Activated CD8-positive, alpha-beta T cell treated with anti-CD3 and anti-CD28 coated beads for 36 hours (primary cell): ENCODE results near the gene RNF125. TPM values are rescaled to one million over a fixed set of nuclear protein-coding genes. Genes with fewer than 3 reads are reported as not detected.

Experiments
- ATAC-seq: fragments of 200-7000 bp; cut with Tn5 transposase; one replicate; pipeline ENCODE4 v1.10.0; 2021; ENCODE audit warnings: mild to moderate bottlenecking, moderate library complexity
- CTCF ChIA-PET: fragments of 350-600 bp; sonication (Branson Sonifier 250); formaldehyde crosslinking; loops from one replicate; lab custom pipeline; 2021; ENCODE audit warnings: antibody characterized with exemption; lab: Charles Lee
- POLR2A ChIA-PET: fragments of 350-600 bp; sonication (Branson Sonifier 250); formaldehyde crosslinking; loops from one replicate; lab custom pipeline; 2021; ENCODE audit warnings: antibody characterized with exemption; lab: Charles Lee
- DNase-seq: peaks from one replicate; pipeline ENCODE4 v3.0.0-alpha.2; 2020
- H3K27ac Mint-ChIP-seq: one replicate; pipeline ENCODE4 v1.8.0; 2021; ENCODE audit warnings: mild to moderate bottlenecking, mixed read lengths
- H3K27me3 Mint-ChIP-seq: one replicate; pipeline ENCODE4 v1.8.0; 2021; ENCODE audit warnings: mixed read lengths
- H3K36me3 Mint-ChIP-seq: one replicate; pipeline ENCODE4 v1.8.0; 2021; ENCODE audit warnings: low read depth, mixed read lengths
- H3K4me1 Mint-ChIP-seq: one replicate; pipeline ENCODE4 v1.8.0; 2021; ENCODE audit warnings: low read depth, mixed read lengths
- H3K4me3 Mint-ChIP-seq: one replicate; pipeline ENCODE4 v1.8.0; 2021; ENCODE audit warnings: mild to moderate bottlenecking, moderate library complexity, mixed read lengths
- H3K9me3 Mint-ChIP-seq: one replicate; pipeline ENCODE4 v1.8.0; 2021; ENCODE audit warnings: mixed read lengths
- intact Hi-C: fragments of 100-400 bp; cut with micrococcal nuclease; formaldehyde crosslinking; loops from one replicate; pipeline ENCODE4 v1.10.0; 2022
- total RNA-seq, 2 experiments: library from RNA; stranded (reverse); gene quantifications; one replicate each; pipeline ENCODE4 v1.2.3, GENCODE V29; 2021
- TF ChIP-seq, protein P1 (sequence below): fragments of 200-600 bp; IDR thresholded peaks from one replicate; pipeline ENCODE4 v1.8.0; 2022; ENCODE audit warnings: antibody characterized with exemption, mild to moderate bottlenecking

RNF125 gene
- total RNA-seq, 2 experiments from 2014 or later: 15.3 to 19.1 TPM

DNA sequence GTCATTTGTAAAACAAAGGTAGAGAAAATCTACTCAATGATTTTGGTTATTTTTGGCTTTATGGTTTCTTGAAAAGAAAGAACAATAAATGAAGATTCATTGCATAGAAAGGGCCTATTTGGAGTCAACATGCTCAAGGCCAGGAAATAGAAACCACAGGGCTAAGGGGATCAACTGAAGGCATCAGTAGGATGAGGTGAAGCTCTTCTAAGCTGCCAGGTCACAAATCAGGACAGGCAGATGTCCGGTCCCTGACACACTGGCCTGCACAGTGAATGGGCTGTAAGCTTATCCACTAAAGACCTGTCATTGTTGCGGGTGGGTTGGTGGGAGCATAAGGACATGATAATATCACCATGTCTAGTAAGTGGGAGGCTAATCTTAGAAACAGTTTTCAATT, 41.4 kb downstream of the RNF125 start:
- no peak for ATAC-seq
- Mint-ChIP-seq H3K4me1 (peaks cover 44% of the 10 kb centered on the region), H3K4me3 (no peak overlapping the region), H3K27me3 (no peaks in the 10 kb centered on the region), H3K27ac (peak overlapping the region; percentile 64), H3K36me3 (peaks cover 36% of the 10 kb centered on the region), H3K9me3 (no peaks in the 10 kb centered on the region)
- ChIA-PET POLR2A (interaction anchor here (1.1 to 1.6 kb wide), 2 partner anchors 10 to 32 kb away, joined by 4 read pairs; partner anchors contain the start of gene RNF138), CTCF (interaction anchor here (0.8 to 3.9 kb wide), 5 partner anchors 10 to 41 kb away, joined by 3 to 20 read pairs (median 3); no protein-coding TSS in a partner anchor)
- TF ChIP-seq, protein P1, sequence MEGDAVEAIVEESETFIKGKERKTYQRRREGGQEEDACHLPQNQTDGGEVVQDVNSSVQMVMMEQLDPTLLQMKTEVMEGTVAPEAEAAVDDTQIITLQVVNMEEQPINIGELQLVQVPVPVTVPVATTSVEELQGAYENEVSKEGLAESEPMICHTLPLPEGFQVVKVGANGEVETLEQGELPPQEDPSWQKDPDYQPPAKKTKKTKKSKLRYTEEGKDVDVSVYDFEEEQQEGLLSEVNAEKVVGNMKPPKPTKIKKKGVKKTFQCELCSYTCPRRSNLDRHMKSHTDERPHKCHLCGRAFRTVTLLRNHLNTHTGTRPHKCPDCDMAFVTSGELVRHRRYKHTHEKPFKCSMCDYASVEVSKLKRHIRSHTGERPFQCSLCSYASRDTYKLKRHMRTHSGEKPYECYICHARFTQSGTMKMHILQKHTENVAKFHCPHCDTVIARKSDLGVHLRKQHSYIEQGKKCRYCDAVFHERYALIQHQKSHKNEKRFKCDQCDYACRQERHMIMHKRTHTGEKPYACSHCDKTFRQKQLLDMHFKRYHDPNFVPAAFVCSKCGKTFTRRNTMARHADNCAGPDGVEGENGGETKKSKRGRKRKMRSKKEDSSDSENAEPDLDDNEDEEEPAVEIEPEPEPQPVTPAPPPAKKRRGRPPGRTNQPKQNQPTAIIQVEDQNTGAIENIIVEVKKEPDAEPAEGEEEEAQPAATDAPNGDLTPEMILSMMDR: no peak
- DNase-seq: no peak
- intact Hi-C loops: no loop called here

DNA sequence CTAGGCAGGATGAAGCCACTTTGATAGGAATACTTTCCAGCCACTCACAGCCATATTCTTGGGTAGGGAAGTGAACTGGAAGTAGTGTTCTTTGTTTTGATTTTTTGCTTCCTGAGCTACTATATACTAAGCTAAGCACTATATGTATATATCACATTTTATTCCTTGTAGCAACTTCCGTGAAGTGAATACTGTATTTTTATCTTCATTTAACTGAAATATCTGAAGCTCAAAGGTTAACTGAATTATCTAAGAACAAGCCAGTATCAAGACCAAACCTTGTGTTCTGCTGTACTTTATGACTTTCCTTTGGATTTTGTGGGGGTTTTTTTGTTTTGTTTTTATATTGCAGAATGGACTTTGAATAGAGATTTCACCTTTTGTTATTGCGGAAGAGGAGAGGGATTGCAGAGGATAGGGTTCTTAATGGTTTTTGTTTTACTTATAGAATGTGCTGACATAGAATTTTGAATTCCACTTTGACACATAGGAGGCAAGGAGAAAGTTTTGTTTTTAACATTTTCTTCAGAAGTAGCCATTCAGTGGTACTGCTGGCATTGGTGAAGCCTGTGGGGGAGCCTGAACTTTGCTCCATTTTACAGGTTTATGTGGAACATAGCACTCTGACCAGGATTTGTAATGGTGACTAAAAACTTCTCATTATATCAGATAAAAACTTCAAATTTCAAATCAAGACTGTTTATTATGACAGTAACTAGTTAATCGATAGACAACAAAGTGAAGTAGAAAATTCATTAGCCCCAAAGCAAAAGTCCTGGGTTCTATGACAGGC, 48.9 kb downstream of the RNF125 start:
- TF ChIP-seq, protein P1: no peak
- Mint-ChIP-seq H3K9me3 (no peaks in the 10 kb centered on the region), H3K4me1 (peaks cover 4% of the 10 kb centered on the region), H3K36me3 (peaks cover 11% of the 10 kb centered on the region), H3K27ac (peak overlapping the region; percentile 37), H3K27me3 (no peaks in the 10 kb centered on the region), H3K4me3 (no peak overlapping the region)
- DNase-seq (no peak), ATAC-seq (no peak)
- POLR2A ChIA-PET: interaction anchor here (2.0 kb wide), 1 partner anchor 18 kb away, joined by 5 read pairs; no protein-coding TSS in a partner anchor
- CTCF ChIA-PET: interaction anchor here (1.1 kb wide), 1 partner anchor 18 kb away, joined by 3 read pairs; no protein-coding TSS in a partner anchor
- intact Hi-C loops: no loop called here

DNA sequence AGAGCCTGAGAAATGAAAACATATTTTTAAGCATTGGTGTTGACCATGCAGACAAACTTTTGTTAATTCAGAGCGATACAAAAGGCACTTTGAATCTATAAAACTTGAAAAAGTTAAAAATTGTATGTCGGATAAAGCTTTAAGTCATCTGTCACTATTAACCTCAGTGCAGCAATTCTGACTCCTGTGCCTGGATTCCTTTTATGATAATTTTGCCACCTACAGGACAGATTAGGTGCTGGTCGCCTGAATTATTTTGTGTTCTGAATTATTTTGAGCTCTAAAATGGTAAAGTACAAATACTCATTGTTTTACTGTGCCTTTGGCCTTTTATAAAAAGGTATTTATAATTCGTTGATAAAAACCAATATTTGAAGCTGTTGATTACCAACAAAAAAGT, 53.7 kb downstream of the RNF125 start:
- Mint-ChIP-seq H3K36me3 (peaks cover 20% of the 10 kb centered on the region), H3K27me3 (no peaks in the 10 kb centered on the region), H3K27ac (no peak overlapping the region), H3K4me3 (no peak overlapping the region), H3K4me1 (peaks cover 21% of the 10 kb centered on the region), H3K9me3 (no peaks in the 10 kb centered on the region)
- CTCF ChIA-PET: interaction anchor here (0.7 to 2.2 kb wide), 24 partner anchors 9 to 252 kb away, joined by 3 to 31 read pairs (median 7); partner anchors contain the start of genes RNF125, RNF138 and TRAPPC8
- DNase-seq (peak; percentile 22), ATAC-seq (peak; percentile 73)
- intact Hi-C loops: no loop called here
- POLR2A ChIA-PET: interaction anchor here (0.6 to 2.5 kb wide), 5 partner anchors 11 to 53 kb away, joined by 3 to 10 read pairs (median 3); partner anchors contain the start of gene RNF125
- TF ChIP-seq, protein P1: peak; percentile 66

DNA sequence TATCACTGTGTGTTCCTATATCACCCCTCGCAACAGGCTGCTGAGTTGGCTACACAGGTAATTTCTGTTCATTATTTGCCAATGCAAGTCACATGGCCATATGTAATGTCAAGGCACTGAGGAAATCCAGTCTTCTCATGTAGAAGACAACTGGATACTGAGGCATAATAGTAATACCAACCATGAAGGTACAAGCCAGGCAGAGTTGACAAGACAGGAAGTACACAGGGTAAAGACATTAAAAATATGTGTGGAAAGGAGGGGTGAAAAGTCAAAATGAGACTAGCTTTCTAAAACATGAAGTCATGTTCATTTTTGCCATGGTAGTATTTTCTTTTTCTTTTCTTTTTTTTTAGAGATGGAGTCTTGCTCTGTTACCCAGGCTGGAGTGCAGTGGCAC, 55.6 kb downstream of the RNF125 start:
- ChIA-PET CTCF (interaction anchor here (0.9 to 1.3 kb wide), 3 partner anchors 10 to 56 kb away, joined by 3 to 4 read pairs (median 3); partner anchors contain the start of gene RNF125), POLR2A (interaction anchor here (1.0 to 1.2 kb wide), 2 partner anchors 11 to 55 kb away, joined by 3 to 7 read pairs; partner anchors contain the start of gene RNF125)
- intact Hi-C loops: no loop called here
- no peaks in the 10 kb centered on the region for H3K27me3 Mint-ChIP-seq
- H3K4me1 Mint-ChIP-seq: peaks cover 21% of the 10 kb centered on the region
- no peaks in the 10 kb centered on the region for H3K9me3 Mint-ChIP-seq
- DNase-seq (no peak), ATAC-seq (peak; percentile 70)
- peaks cover 16% of the 10 kb centered on the region for H3K36me3 Mint-ChIP-seq
- no peak overlapping the region for H3K4me3 Mint-ChIP-seq
- H3K27ac Mint-ChIP-seq: peak overlapping the region; percentile 71
- TF ChIP-seq, protein P1: no peak
